HG03558 (cell line): ENCODE data around the gene TOR4A.
"Not testable (repeated sequence)": the region's sequence is repeated elsewhere in the genome, so short reads cannot be mapped to it uniquely, and the experiment has no call there.

ENCODE experiments used
- ATAC-seq: cut with Tn5 transposase; IDR thresholded peaks from one replicate; pipeline ENCODE4 v1.9.1; 2021; ENCODE audit warnings: moderate number of reproducible peaks; ENCODE audit not compliant: unreplicated experiment; ENCODE audit errors: extremely low read depth

Gene TOR4A

GRCh38 chr9:137237759-137238726 is 39.5 kb upstream of the TOR4A start:
- ATAC-seq: no peak

- ATAC-seq: not testable (repeated sequence)
Observed at GRCh38 chr9:137239541-137240200, 37.9 kb upstream of the TOR4A start.

DNA sequence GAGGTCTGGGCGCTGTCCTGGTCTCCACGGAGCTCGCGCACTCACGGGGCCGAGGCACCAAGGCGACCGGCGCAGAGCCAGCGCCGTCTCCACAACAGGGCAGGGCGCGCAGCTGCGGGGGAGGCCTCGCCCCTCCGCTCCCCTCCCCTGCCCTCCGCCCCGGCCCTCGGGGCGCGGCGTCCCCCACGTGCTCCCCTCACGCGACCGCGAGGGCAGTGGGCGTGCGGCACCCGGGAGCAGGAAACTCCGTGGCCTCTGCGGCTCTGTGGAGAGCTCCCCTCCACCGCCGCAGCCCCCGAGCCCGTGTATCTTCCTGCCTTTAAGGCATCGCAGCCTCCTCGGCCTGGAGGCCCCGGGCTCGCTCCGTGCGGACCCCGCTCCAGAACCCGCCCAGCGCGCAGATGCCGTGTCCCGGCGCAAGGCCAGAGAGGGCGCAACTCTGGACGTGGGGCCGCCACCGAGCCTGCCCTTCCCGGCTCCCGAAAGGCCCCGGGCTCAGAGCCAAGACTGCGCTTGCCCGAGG is 37.1 kb upstream of the TOR4A start:
- peak; percentile 5 for ATAC-seq

GRCh38 chr9:137240841-137241489 is 36.6 kb upstream of the TOR4A start, which contains the start of gene TUBB4B:
TSS of gene TUBB4B (plus strand) at chr9:137241287. CDS start at chr9:137241361, 74 bp downstream.
- peak; percentile 46 for ATAC-seq

GRCh38 chr9:137241490-137242268 is 35.8 kb upstream of the TOR4A start:
- ATAC-seq: no peak

DNA sequence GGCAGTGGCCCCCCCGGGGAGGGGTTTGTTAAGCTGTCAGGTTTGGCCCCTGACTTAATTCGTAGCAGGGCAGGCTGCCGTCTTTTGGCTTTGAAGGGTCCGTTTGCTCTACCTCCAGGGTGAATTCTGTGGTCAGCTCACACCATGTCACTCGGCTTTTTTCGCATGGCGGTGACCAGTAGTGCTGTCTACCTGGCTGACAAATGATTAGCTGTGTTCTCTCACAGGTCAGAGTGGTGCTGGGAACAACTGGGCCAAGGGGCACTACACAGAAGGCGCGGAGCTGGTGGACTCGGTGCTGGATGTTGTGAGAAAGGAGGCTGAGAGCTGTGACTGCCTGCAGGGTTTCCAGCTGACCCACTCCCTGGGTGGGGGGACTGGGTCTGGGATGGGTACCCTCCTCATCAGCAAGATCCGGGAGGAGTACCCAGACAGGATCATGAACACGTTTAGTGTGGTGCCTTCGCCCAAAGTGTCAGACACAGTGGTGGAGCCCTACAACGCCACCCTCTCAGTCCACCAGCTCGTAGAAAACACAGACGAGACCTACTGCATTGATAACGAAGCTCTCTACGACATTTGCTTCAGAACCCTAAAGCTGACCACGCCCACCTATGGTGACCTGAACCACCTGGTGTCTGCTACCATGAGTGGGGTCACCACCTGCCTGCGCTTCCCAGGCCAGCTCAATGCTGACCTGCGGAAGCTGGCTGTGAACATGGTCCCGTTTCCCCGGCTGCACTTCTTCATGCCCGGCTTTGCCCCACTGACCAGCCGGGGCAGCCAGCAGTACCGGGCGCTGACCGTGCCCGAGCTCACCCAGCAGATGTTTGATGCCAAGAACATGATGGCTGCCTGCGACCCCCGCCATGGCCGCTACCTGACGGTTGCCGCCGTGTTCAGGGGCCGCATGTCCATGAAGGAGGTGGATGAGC is 35.0 kb upstream of the TOR4A start:
- no peak for ATAC-seq

- not testable (repeated sequence) for ATAC-seq
Observed at GRCh38 chr9:137243266-137243625, 34.3 kb upstream of the TOR4A start.

GRCh38 chr9:137243626-137244485 is 33.7 kb upstream of the TOR4A start:
- ATAC-seq: no peak

DNA sequence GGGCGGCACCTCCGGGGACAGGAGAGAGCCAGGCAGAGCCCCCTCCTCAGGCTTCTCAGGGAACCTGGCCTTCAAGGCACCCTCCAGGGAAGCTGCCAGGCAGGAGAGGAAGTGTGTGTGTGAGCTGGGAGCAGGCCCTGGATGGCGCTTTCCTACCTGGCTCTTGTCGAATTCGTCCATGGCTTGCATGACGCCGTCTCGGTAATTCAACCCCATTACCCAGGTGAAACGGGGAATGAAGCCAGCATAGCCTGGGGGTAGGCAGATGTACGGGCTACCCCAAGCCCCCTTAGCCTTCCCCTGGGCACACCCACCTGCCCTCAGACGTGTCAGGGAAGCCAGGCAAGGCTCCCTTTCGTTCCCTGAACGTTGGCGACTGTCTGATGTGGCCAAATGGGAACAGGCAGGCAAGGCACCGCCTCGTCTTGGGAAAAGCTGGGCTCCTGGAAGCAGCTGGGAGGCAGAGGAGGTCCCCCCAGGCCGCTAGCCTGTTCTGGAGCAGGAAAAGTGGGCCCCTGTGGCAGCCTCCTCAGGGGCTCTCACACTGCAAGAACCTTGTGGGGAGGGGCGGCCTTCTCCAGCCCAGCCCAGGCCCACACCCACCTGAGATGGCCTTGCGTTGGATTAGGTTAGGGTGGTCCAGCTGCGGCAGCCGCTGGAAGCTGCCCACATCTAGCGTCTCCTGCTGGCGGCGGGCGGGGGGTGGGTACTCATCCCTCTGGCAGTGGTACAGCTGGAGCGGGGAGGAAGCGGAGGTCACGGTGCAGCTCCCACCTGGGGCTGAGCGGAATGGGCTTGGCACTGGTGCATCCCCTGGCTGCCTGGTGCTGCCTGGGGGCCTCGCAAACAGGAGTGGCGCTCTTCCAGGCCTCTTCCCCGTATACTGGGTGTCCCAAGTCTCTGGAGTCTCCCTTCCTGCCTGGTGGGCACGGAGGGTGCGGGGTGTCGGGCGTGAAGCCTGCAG is 32.8 kb upstream of the TOR4A start:
- ATAC-seq: no peak

DNA sequence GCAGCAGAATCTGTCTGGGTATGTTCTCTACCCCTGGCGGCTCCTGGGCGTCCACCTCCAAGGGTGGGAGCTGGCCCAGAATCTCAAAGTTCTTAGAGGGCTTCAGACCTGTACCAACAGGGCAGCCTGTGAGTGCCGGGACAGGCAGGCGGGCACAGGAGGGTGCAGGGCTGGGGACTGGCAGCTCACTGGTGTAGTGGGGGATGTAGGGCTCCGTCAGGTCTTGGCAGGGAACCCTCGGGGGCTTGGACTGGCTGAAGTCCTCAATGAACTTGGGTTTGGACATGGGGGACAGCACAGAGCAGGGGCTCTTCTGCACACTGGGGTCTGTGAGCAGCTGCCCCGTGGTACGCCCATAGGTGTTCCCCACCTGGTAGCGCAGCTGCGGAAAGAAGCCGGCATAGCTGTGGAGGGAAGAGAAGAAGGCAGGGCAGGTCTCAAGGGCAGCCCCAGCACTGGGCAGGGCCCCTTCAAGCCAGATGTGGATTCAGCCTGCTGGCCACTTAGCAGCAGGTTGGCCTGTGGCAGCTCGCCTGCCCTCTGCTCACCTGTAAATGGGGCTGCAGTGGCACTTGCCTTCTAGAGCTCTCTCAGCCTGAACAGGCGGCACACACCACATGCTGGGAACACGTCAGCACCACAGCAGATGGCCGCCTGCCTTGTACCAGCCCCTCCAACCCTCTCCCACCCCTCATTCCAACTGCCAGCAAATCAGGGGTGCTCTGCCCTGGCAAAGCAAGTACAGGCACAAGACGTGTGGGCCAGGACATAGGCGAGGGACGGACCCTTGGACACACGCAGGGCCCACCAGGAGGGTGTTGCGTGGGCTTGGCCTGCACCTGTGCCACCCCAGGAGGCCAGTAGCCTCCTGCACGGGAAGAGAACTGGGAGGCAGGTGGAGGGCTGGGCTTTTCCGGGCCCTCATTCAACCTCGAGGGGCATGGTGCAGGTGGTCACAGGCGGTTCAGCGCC is 31.8 kb upstream of the TOR4A start:
- ATAC-seq: no peak

DNA sequence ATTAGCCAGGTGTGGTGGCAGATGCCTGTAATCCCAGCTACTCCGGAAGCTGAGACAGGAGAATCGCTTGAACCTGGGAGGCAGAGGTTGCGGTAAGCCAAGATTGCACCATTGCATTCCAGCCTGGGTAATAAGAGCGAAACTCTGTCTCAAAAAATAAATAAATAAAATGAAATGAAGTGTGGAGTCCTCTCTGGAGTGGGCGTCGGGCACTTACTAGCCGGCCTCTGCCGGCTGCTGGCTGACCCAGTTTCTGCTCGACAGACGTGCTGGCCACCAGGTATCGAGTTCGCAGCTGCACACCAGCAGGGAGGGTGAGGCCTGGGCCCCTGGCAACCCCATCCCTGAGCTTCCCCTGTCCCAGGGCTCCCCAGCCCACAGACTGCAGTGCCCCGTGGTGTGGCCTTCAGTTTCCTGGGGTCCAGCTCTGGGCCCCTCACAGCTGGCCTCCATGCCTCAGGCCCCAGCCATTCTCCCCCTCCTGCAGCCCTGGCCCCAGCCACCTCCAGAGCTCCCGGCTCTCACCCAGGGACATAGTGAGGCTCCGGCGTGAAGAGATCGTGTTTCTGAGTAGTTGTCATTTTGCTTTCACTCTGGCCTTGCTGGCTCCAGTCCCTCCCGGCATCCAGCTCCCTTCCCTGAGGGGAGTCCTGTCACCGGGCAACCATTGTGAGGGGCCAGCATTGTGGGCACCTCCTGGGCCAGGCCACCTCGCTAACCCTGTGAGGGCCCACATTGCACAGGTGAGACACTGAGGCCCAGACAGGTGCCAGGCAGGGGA is 30.2 kb upstream of the TOR4A start:
- ATAC-seq: no peak

DNA sequence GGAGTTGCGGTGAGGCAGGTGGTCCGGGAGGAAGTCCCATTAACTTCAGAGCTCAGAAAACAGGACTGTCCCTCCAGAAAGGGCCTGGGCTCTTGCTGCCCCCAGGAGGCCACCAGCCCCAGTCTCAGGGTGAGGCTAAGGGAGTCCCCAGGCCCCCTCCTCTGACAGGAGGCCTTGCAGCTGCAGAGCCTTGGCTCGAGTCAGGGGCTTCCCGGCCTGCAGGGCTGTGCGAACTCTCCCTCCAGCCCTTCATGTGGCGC is 29.7 kb upstream of the TOR4A start:
- ATAC-seq: no peak

- no peak for ATAC-seq
Observed at GRCh38 chr9:137250329-137251193, 27.0 kb upstream of the TOR4A start.

GRCh38 chr9:137251194-137251461 is 26.4 kb upstream of the TOR4A start, which contains the start of gene STPG3:
TSS of gene STPG3 (plus strand) at chr9:137251286. CDS start at chr9:137251287, 1 bp downstream.
- no peak for ATAC-seq
